HG02623 (cell line): Measurements from ENCODE around the gene TPRG1.

Experiments used
- ATAC-seq: cut with Tn5 transposase; IDR thresholded peaks from one replicate; pipeline ENCODE4 v1.9.1; 2021; ENCODE audit warnings: moderate library complexity; ENCODE audit not compliant: unreplicated experiment

The TPRG1 gene

GRCh38 chr3:189165092-189165612 is 6.6 kb upstream of the TPRG1 start:
- ATAC-seq, result no peak

GRCh38 chr3:189166321-189166720 is 5.5 kb upstream of the TPRG1 start:
- ATAC-seq, result no peak

- ATAC-seq, result no peak
Observed at GRCh38 chr3:189167027-189167766, 4.6 kb upstream of the TPRG1 start.

GRCh38 chr3:189168711-189169110 is 3.1 kb upstream of the TPRG1 start:
- no peak for ATAC-seq

- no peak for ATAC-seq
Observed at GRCh38 chr3:189169728-189170127, 2.0 kb upstream of the TPRG1 start.

- no peak for ATAC-seq
Observed at GRCh38 chr3:189170559-189170958, 1.2 kb upstream of the TPRG1 start.

- no peak for ATAC-seq
Observed at GRCh38 chr3:189172668-189173419, 1.1 kb downstream of the TPRG1 start.

GRCh38 chr3:189184566-189184965 is 12.8 kb downstream of the TPRG1 start:
- ATAC-seq, result no peak

- ATAC-seq, result no peak
Observed at GRCh38 chr3:189186101-189186500, 14.3 kb downstream of the TPRG1 start.

GRCh38 chr3:189188466-189188865 is 16.7 kb downstream of the TPRG1 start:
- no peak for ATAC-seq

- no peak for ATAC-seq
Observed at GRCh38 chr3:189192725-189193124, 21.0 kb downstream of the TPRG1 start.

GRCh38 chr3:189195302-189195701 is 23.5 kb downstream of the TPRG1 start:
- ATAC-seq, result no peak

- ATAC-seq, result no peak
Observed at GRCh38 chr3:189202106-189202505, 30.3 kb downstream of the TPRG1 start.

GRCh38 chr3:189202583-189202982 is 30.8 kb downstream of the TPRG1 start:
- ATAC-seq, result no peak

GRCh38 chr3:189204167-189204866 is 32.5 kb downstream of the TPRG1 start:
- ATAC-seq, result no peak

GRCh38 chr3:189204937-189205336 is 33.2 kb downstream of the TPRG1 start:
- no peak for ATAC-seq

GRCh38 chr3:189210251-189210770 is 38.5 kb downstream of the TPRG1 start:
- no peak for ATAC-seq

GRCh38 chr3:189212681-189213080 is 40.9 kb downstream of the TPRG1 start:
- no peak for ATAC-seq

- ATAC-seq, result no peak
Observed at GRCh38 chr3:189214651-189215050, 42.9 kb downstream of the TPRG1 start.

GRCh38 chr3:189222927-189223636 is 51.3 kb downstream of the TPRG1 start:
- ATAC-seq, result no peak

- no peak for ATAC-seq
Observed at GRCh38 chr3:189225431-189225830, 53.7 kb downstream of the TPRG1 start.
